ENCODE measurements around the gene KCTD15.

DNA sequence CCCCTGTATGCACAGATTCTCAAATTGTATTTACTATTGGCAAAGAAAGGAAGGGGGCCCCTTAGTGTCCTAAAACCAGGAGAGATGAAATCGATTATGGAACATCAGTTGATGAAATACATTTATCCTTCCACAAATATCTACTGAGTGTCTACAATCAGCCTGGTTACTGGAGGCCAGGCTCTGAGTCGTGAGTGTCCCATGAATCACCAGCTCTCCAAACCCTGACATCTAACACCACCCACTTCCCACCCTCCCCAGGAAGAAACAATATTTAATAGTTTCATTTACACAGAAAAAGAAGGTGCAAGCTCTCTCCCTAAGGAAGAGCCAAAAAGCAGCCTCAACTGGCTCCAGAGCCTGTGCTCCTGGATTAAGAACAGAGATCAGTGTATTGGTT is 25.2 kb downstream of the KCTD15 start:
- TF ChIP-seq POLR2A (IDR thresholded peaks at IDR 0.05; ENCODE audit: low read depth, low read length) (no peak), TAF1 (IDR thresholded peaks at IDR 0.05; ENCODE audit: borderline replicate concordance, low read depth, low read length) (no peak)

All from GM12892 (cell line).